BE2C (cell line): Measurements from ENCODE around the gene MAPKAPK5.

Source experiments
- DNase-seq: peaks from one replicate; pipeline ENCODE4 v3.0.0-alpha.2; 2020
- H3K27me3 ChIP-seq: fragments of 250-450 bp; sonication (Bioruptor Pico); 2 replicates; pipeline ENCODE4 v1.5.1; 2020; ENCODE audit warnings: mild to moderate bottlenecking
- H3K36me3 ChIP-seq: fragments of 250-450 bp; sonication (Bioruptor Pico); 2 replicates; pipeline ENCODE4 v1.5.1; 2020; ENCODE audit warnings: mild to moderate bottlenecking
- H3K4me1 ChIP-seq: fragments of 250-450 bp; sonication (Bioruptor Pico); 2 replicates; pipeline ENCODE4 v1.5.1; 2020
- H3K4me3 ChIP-seq: 2 replicates; pipeline ENCODE4 v1.5.1; 2011; ENCODE audit warnings: low read depth, low read length
- H3K9me3 ChIP-seq: fragments of 250-450 bp; sonication (Bioruptor Pico); 2 replicates; pipeline ENCODE4 v1.5.1; 2020
- TF ChIP-seq, protein P1 (sequence below): IDR thresholded peaks from 2 replicates; pipeline ENCODE4 v1.5.1; 2012; ENCODE audit warnings: mild to moderate bottlenecking, low read depth, low read length

The MAPKAPK5 gene

DNA sequence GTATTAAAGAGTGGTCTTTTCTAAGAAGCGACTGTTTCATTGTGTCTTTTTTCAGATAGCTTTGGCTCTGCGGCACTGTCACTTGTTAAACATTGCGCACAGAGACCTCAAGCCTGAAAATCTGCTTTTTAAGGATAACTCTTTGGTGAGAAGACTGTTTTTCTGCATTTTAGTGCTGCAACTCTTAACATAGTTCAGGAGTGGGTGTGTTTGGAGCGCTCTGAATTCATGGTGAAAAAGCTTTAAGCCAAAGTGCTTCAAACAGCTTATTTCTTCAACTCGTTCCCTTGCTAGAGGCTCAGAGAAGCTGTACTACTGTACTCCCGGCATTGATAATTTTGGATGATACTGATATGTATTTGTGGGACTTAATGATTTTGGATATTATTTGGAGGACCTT, 28.2 kb downstream of the MAPKAPK5 start:
- no peak for DNase-seq
- no peak overlapping the region for H3K4me3 ChIP-seq
- no peaks in the 10 kb centered on the region for H3K4me1 ChIP-seq
- TF ChIP-seq, protein P1, sequence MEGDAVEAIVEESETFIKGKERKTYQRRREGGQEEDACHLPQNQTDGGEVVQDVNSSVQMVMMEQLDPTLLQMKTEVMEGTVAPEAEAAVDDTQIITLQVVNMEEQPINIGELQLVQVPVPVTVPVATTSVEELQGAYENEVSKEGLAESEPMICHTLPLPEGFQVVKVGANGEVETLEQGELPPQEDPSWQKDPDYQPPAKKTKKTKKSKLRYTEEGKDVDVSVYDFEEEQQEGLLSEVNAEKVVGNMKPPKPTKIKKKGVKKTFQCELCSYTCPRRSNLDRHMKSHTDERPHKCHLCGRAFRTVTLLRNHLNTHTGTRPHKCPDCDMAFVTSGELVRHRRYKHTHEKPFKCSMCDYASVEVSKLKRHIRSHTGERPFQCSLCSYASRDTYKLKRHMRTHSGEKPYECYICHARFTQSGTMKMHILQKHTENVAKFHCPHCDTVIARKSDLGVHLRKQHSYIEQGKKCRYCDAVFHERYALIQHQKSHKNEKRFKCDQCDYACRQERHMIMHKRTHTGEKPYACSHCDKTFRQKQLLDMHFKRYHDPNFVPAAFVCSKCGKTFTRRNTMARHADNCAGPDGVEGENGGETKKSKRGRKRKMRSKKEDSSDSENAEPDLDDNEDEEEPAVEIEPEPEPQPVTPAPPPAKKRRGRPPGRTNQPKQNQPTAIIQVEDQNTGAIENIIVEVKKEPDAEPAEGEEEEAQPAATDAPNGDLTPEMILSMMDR = no peak
- H3K36me3 ChIP-seq = peaks cover 71% of the 10 kb centered on the region
- no peaks in the 10 kb centered on the region for H3K27me3 ChIP-seq
- no peaks in the 10 kb centered on the region for H3K9me3 ChIP-seq

DNA sequence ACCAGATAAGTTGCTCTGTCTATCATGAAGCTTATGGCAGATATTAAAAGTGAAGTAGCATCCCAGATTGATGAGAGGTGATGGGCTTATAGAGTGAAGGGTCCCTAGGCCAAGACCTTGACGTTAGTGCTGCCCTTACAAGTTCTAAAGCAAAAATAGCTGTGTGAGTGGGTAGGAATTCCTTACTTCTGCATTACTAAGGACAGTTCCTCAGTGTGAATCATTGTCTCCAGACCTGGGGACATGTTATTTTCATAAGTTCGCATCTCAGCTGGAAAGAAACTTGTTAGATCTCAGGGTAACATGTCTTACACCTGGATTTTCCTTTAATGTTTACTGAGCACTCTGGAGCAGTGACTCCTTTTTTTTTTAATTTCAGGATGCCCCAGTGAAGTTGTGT, 28.7 kb downstream of the MAPKAPK5 start:
- Histone ChIP-seq H3K27me3 (no peaks in the 10 kb centered on the region), H3K4me3 (no peak overlapping the region), H3K9me3 (no peaks in the 10 kb centered on the region), H3K4me1 (no peaks in the 10 kb centered on the region), H3K36me3 (peaks cover 72% of the 10 kb centered on the region)
- no peak for DNase-seq
- TF ChIP-seq, protein P1 = no peak

DNA sequence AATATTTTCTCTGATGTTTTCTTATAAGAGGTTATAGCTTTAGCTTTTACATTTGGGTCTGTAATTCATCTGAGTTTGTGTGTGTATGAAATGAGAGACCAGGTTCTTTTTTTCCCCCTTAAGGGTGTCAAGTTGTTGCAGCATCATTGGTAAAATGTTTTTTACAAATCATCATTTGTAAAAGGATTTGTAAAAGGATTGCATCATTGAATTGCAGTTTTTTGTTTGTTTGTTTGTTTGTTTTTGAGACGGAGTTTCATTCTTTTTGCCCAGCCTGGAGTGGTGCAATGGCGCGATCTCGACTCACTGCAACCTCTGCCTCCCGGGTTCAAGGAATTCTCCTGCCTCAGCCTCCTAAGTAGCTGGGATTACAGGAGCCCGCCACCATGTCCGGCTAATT, 31.1 kb downstream of the MAPKAPK5 start:
- H3K9me3 ChIP-seq = no peaks in the 10 kb centered on the region
- H3K27me3 ChIP-seq = no peaks in the 10 kb centered on the region
- no peak overlapping the region for H3K4me3 ChIP-seq
- no peaks in the 10 kb centered on the region for H3K4me1 ChIP-seq
- DNase-seq = no peak
- peaks cover 56% of the 10 kb centered on the region for H3K36me3 ChIP-seq
- TF ChIP-seq, protein P1 = no peak

DNA sequence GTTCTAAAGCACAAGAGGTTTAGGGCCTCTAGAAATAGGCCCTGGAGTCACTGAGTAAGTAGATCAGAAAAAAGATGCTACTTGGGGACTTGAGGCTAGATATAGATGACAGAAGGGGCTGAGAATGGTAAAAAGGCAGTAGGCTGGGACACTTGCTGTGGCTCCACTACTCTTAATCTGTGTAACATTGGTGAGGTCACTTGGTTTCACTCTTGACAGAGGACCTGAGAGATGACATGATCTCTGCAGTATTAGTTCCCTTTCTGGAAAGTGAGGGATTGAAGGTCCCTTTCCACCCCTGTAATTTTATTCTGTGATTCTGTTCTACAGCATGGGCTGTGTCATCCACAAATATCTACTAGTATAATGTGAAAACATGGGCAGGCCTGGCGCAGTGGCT, 39.7 kb downstream of the MAPKAPK5 start:
- H3K4me1 ChIP-seq = no peaks in the 10 kb centered on the region
- H3K27me3 ChIP-seq = no peaks in the 10 kb centered on the region
- no peak for DNase-seq
- TF ChIP-seq, protein P1 = no peak
- H3K9me3 ChIP-seq = no peaks in the 10 kb centered on the region
- no peak overlapping the region for H3K4me3 ChIP-seq
- H3K36me3 ChIP-seq = peaks cover 81% of the 10 kb centered on the region

DNA sequence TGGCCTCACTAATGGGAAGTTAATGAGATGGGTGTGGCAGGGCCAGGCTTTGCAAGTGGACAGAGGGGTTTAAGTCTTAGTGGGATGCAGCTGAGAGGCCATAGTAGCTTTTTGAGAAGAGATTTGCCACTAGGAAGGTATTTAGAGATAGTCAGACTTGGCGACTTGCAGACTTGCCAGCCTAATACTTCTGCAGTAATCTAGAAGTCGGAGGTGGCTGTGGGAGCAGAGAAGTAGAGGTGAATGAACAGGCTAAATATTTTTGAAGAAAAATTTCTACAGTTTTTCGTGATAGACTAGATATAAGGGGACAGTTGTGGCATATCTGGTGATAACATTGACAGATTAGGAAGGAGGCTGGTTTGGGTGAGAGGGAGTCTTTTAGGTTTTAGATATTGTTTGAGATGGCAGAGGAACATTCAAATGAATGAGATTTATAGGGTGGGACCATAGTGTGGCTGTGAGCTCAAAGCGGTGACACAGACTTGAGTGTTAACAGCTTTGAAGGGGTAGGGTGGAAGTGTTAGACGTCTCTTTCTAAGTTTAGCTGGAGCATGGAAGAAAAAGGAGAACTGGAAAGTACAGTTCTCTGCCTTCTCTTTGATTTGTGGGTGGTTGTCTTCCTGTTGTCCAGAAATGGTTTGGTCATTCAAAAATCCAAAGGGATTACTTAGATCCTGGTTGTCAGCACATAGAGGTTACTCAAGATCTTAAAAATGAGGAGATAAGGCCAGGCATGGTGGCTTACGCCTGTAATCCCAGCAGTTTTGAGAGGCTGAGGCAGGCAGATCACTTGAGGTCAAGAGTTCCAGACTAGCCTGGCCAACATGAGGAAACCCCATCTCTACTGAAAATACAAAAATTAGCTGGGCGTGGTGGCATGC, 44.9 kb downstream of the MAPKAPK5 start:
- H3K36me3 ChIP-seq = peaks cover 86% of the 10 kb centered on the region
- H3K4me3 ChIP-seq = no peak overlapping the region
- no peaks in the 10 kb centered on the region for H3K4me1 ChIP-seq
- TF ChIP-seq, protein P1 = no peak
- no peaks in the 10 kb centered on the region for H3K9me3 ChIP-seq
- no peaks in the 10 kb centered on the region for H3K27me3 ChIP-seq
- DNase-seq = no peak
